D341Med (cell line): ENCODE measurements around the gene BARX2.

Experiments
- DNase-seq: peaks from one replicate; pipeline ENCODE4 v3.0.0; 2012; ENCODE audit warnings: low spot score

BARX2 gene

DNA sequence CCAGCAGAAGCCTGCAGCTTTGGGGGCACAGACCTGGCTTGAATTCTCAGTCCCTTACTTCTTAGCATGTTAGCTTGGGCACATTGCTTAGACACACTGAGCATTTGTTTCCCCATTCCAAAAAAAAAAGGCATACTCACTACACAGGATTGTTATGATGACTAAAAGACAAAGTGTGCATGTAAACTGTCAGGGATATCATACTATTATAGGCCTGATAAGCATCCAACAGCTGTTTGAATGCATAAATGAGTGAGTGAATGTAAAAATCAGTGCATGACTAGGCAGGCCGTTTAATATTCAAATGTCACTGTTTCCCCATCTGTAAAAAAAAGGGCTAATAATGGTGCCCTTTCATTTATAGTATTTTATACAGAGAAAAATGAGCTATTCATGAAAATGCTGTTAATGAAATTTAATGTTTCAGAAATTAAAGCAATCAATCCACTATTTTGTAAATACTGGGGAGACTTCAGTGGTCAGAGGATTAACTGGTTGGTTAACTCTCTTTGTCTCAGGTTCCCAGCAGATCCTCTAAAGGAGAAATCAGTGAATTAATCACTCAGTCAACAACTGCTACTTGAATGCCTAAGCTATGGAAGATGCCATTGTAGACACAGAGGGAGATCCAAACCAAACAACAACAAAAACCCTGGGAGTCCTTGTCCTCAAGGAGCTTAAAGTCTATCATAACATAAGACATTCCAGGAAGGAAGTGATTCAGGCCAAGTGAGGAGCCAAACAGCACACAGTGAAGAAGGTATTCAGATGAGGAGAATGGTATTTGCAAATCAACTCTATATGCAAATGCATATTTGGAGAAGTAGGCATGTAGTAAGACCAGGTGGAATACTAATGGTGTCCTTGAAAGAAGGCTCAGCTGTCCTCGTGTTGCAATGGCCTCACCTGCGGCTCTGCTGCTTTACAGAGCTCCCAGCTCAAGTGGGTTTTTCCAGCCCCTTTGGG is 26.8 kb downstream of the BARX2 start:
- DNase-seq = no peak

DNA sequence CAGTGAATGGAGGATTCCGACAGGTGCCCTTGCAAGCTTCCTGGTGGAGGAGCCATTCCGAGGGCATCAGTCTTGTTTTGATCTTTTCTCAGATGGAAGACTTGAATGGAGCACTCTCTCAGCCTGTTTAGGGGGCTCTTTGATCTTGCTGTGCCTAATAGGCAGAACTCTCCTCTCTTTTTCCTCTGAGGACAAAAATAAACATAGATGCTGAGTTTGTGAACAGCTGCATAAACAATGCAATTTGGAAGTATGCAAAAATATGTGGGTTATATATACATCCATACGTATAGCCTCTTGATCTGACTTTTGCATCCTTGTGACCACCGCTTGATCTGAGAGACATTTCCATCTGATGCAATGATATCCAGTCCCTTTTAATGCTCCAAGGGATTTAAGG is 29.1 kb downstream of the BARX2 start:
- DNase-seq = no peak

DNA sequence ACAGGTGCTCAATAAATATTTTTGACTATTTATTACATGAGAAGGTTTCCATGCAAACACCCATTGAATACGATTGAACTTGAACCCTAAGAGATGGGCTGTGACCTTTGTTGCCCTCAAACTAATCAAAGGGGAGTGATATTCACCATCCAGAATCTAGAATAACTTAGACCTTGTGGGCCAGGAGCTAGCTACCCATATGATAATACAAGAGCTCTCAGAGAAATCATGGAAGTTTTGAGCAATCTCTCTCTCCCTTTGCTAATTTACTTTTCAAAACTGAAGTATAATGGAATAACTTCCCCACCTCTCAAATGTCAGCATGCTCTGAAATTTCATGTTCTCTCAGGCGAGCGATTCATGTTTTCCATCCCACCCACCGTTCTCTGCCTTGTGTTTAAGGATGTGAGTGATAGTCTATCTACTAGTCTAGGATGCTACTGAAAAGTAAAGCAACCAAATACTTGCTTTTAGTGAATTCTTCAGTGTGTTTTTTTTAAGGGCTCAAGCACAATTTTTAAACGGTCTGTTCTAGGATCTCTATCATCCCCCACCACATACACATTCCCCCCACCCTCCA is 33.3 kb downstream of the BARX2 start:
- no peak for DNase-seq

DNA sequence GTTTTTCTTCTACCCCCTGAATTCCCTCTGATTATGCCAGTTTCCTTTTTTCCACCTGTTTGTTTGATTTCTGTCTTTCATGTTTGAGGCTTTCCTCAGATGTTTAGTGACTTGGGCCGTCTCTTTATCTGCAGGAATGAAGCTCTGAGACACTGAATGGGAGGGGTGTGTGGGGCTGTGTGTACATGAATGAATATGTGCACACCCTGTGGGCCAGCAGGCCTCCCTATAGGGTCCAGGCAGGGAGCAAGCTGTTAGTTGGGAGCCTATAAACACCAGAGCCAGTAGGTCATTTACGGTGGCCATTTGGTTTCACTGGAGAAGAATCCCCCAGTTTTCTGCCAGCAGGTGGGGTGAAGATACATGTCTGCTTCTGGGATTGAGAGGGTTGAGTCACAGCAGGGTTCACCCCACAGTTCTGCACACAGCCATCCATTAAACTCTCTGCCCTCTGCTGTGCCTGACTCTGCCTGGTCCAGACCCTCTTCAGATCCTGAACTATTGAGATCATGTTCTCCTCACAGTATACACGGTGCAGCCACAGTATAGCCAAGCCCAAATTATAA is 34.8 kb downstream of the BARX2 start:
- DNase-seq = no peak

DNA sequence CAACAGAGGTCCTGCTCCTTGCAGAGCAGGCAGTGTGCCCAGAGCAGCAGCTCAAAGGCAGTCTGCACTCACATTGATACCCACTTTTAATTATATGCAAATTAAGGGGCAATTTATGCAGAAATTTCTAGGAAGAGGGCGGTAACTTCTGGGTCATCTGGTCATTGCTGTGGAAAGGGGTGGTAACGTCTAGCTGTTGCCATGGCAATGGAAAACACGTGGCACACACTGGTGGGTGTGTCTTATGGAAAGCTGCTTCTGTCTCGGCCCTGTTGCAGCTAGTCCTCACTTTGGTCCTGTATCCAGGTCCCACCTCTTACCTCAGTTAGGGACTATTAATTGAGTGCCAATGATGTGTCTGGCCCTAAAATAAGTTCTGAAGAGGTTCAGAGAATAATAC is 36.8 kb downstream of the BARX2 start:
- DNase-seq = no peak

DNA sequence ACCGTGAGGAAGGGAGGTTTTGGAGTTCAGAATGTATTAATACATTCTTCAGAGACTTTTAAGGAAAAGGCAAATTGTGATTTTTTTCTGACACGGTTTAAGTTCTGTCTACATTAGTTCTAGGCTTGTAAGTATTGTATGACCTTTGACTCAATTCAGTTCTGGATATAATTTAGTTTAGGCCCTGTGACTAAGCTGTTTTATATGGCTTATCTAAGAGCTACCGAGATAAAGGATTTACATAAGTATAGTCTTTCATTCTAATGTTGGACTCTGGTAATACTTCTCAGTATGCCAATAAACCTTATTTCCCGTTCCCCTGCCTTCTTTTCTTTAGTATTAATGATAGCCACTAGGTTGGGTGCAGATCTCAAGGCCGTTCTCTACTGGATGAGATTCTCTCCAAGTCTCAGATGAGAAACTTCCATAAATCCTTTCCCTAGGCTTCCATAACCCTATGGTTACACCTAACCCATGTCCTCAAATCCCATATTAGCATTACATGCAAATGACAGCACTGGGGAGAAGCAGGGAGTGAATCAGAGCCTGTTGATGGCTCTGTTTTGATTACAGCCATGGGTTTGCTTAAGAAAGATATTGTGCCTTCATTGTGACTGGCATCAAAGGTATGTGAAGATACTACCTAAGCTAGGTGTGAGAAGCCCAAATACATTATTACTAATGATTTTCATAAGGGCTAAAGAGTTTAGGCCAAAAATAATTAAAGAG is 38.7 kb downstream of the BARX2 start:
- no peak for DNase-seq

DNA sequence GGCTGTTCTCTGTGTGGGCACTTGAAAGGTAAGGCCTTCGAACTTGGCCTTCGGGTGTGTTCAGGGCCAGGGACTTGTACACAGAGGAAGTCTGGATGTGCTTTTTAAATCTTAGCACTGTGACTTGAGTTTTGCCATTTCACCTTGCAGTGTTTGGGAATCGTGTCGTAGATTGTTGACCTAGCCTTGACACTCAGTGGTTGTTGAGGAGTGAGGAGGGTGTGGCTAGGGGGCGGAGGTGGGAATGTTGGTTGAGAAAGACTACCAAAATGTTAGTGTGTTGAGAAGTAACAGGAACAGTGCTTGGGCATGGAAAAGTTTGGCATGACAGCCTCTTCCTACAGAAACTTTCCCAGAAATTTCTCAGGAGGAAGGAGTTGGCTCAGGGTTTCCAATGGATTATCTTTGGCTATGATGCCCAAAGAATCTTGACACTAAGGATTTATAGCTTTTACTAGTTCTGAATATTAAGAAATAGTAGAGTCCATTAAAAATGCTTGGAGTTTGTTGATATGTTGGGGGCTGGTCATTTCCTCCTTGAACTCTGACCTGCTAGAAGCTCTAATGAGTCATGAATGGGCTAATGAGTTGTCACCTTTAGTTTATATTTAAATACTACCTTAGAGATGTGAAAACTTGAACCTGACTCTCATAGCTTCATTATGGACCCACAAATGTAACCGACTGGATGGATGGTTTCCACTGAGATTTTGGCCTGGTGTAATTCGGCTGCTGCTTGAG is 40.6 kb downstream of the BARX2 start:
- DNase-seq = no peak

DNA sequence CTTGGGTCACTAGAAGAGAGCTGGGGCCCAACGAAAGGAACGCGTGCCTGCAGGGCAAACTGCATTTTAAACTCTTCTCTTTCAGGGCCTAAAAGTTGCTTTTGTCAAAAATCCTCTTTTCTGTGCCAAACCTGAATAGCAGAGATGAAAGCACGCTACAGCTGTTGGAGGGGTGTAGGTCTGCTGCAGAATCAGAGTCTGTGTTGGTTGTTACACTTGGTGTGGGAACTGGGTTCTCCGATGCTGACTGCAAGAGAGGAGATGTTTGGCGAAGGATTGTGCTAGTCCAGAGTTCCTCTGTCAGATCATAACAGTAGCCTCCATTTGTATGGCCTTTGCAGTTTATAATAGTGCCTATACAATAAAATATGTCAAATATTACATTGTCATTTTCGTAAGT is 41.8 kb downstream of the BARX2 start:
- DNase-seq = no peak

DNA sequence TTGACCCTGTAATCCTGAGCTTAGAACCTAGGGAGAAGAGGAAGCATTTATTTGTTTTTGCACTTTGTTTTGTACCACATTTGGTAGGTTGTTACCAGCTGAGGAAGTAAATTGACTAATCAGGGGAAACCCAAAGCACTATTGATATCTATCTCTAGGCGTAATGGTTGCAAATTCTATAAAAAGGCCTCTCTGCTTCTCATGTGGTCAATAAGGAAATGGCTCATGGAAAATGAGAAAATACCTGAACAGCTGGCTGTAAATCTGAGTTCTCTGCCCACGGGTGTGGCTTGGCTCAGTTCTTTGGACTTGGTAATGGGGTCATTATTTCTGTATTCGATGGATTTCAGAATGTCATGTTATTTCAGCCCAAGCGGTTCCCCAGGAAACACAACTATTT is 42.4 kb downstream of the BARX2 start:
- no peak for DNase-seq

DNA sequence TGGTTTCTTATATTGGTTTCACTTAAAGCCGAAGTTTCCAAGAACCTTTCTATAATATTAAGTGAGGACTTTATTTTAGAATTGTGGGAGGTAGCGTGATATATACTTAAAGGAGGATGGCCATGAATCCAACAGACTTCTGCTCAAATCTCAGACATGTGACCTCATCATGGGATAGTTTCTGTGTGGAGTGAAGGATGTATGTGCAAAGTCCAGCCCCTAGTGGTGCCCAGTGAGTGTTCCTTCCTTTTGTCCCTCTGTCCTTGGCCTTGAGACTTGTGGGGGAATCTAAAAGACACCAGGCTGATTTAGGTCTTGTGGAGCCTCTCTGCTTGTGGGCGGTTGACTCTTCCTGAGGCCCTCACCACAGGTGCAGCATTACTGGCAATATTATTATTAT is 43.7 kb downstream of the BARX2 start:
- DNase-seq = no peak

DNA sequence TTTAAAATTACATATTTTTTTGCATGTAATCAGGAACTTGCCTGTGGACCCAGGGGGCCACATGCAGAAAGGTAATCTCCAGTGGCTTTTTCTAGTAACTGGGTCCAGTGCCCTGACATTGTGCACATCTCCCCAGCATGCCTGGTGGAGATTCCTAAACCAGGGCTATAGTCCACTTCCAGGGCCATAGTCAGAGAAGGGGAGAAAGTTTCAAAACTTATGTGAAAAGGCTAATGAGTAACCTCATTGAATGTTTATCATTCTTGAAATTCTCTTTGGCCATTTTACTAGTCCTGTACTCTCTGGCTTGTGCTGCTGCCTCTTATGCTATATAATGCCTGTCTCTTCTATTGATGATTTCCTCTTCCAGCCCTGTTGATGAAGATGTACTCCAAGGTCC is 47.8 kb downstream of the BARX2 start:
- DNase-seq = no peak

DNA sequence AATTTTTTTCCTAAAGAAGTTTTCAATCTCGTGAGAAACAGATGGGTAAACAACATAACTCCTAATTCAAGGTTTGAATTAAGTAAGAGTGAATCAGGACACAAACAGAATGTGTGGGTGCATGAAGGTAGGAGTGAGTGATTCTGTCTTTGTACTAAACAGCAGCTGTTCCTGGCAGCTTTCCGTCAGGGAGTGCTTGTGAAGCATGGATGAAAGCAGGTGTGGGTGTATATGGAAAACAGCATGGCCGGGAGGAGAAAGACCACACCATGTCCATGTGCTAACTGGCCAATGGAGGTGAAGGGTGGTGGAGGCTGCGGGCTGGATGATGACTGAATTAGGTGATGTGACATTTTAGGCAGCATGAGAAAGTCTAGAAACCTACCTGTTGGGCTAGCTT is 49.6 kb downstream of the BARX2 start:
- no peak for DNase-seq

DNA sequence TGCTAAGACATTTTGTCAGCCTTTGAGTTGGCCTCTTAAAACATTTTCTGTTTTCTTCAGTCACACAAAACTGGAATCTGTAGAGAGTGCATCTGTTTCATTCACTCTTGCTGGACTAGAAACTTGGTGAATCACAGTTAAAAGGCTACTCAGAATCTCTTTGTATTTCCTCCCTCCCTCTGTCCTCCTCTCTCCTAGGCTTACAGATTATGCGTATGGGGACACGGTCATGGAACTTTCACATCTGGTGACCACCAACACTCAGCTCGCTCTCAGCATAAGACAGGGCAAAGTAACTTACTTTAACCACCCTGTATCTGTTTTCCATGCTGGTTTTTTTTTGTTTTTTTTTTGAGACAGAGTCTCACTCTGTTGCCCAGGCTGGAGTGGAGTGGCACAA is 50.4 kb downstream of the BARX2 start:
- no peak for DNase-seq

DNA sequence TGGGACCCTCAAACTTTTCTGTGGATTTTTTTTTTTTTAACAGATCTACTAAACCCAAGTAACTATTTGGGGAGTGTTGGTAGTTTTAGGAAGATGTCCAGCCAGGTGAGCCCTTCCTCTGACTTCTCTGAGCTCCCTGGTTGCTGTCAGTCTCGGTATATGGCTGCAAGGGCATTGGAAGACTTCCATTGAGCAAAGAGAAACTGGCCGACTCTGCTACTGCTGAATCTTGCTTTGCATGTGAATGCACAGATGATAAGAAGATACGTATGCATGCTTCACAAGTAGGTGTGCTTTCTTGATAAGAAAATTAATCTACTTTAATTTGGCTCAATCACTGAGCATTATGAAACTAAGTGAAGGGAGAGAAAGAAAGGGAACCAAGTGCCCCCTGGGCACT is 51.1 kb downstream of the BARX2 start:
- DNase-seq = no peak

DNA sequence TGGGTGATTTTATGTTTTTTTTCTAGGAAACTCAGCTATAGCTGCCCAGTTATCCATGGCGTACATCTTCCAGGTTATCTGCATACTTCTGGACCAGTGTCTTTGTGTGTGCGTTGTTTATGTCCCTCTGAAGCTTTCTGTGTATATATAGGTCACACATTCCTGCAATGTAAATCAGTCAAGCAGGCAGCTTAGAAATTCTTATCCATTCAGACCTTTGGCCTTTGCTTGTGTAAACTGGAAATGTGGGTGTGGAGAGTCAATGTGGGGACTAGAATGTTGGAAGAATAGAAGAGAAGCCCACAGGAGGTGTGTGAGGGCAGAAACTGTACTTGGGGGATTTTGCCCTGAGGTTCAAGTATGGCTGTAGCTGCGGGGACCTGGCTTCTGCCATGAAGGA is 51.7 kb downstream of the BARX2 start:
- no peak for DNase-seq

DNA sequence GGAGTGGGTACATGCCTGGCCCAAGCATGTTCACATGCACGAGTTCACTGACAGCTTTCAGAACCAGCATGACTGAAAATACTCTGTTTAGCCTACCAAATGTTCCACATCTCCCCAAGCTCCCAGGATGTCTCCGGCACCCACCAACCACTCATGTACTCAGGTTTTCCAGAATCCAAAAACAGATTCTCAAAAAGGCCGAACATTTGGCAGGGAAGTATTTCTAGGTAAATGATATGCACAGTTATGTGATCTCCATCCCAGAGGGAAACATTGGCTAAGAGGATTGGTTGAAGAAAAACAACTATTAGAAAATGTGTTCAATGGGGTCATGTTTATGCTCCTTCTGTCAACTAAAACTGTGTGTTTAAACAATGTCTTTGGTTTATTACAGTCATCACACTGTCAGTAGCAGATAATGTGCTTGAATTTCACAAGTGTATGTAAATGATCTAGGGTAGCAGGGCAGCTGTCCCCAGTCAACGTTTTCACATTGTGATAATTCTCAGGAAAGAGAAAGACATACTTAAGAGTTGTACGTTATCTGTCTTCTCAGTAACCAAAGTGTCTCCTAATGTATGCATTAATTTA is 52.3 kb downstream of the BARX2 start:
- DNase-seq = no peak

DNA sequence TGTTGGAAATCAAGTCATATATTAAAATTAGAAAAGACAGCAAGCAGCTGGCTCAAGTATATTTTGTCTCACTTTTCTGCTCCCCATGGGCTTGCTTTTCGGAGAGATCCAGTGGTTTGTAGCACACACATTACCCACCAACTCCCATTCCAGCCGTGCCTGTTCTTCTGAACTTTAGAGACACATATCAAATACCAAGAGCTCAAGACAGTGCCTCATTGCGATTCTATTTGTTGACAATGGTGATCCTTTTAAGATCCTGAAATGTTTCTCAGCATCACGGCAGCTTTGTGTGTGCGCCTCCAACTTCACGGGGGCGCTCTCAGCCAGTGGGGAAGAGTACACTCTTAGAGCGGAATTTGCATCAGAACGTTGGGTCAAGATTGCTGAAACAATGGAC is 52.9 kb downstream of the BARX2 start:
- no peak for DNase-seq

DNA sequence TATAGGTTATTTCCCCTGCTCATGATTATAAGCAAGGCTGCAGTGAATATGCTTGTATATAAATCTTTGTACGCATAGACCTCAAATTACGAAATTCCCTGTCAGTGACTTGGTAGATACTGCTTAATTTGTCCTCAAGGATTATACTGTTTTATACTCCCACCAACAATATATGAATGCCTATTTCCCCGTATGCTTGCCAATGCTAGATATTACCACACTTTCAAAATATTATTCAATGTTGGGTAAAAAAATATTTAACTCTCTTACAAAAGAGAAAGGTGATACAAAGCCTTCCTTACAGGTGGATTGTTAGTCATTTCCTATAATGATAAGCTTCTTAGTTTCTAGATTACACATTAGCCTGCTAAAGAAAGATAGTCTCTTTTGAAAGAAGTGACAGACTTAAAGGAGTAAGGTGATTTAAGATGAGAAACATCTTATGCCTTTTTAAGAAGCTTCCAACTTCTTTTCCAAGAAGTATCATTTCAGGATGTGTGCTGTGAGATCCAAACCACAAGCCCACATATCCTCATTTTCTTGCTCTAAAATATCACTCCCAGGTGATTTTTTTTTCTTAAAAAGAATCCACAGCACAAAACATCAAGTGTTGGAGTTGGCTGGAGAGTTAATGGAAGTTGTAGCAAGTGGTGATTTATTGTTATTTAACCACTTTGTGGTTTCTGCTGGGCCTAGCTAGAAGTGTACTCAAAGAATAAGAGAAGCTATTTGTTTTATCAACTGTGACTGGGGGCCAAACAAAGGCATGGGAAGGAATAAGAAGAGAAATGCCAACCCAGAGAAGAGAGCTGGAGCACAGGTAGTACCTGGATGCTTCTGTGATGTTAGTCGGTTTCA is 59.2 kb downstream of the BARX2 start:
- DNase-seq = no peak

DNA sequence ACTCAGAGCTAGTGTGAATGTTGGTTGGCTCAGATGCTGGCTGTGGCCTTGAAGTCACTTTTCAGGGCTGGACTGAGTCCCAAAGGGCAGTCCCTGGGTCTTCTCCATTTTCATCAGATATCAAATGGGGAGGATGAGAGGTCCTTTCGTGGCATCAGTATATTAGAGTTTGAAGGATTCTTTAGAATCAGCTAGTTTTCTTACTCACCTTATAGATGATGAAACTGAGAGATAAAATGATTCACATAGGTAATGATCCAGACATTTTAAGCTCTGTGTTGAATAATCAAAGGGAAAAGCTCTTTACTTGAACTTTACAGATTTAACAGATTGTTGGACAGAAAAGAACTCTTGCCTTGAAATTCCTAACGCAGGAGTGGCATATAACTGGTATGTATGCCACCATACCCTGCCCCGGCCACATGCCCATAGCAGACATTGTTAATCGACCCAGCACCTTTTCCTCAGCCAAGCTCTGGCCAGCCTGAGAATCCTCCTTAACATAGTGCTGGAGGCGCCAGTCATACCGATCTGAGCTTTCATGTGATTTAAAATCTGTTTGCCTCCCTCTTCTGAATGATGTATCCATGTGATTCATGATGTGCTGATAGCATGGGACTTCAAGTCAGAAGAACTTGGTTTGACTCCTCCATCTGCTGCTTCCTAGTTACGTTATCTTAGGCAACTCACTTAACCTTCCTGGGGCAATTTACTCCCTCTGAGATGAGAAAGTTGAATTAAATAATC is 60.0 kb downstream of the BARX2 start:
- no peak for DNase-seq

DNA sequence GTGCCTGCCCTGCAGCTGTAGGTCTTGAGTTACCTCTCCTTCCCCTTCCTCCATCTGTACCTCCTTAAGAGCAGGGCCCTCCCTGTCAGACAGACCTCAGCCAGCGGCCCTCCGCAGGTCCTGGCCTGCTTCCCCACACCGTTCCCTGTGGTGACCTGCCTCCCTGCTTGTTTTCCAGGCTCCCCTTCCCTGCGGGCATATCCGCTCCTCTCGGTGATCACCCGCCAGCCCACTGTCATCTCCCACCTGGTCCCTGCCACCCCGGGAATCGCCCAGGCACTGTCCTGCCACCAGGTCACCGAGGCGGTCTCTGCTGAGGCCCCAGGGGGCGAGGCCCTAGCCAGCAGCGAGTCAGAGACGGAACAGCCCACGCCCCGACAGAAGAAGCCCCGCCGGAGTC is 60.9 kb downstream of the BARX2 start:
- no peak for DNase-seq
